Measurements from ENCODE around the gene PCDHA1. TPM values are rescaled to one million over a fixed set of nuclear protein-coding genes. Genes with fewer than 3 reads are reported as not detected.

Gene PCDHA1
- total and polyA plus RNA-seq, 10 donors, result 0.05 TPM; not detected in 9

GRCh38 chr5:141039061-141039460, 253.1 kb downstream of the PCDHA1 start:
- intact Hi-C loops (cut with DNase I; ENCODE audit: low total_unique reads), result no loop called here
- TF ChIP-seq, protein P1, sequence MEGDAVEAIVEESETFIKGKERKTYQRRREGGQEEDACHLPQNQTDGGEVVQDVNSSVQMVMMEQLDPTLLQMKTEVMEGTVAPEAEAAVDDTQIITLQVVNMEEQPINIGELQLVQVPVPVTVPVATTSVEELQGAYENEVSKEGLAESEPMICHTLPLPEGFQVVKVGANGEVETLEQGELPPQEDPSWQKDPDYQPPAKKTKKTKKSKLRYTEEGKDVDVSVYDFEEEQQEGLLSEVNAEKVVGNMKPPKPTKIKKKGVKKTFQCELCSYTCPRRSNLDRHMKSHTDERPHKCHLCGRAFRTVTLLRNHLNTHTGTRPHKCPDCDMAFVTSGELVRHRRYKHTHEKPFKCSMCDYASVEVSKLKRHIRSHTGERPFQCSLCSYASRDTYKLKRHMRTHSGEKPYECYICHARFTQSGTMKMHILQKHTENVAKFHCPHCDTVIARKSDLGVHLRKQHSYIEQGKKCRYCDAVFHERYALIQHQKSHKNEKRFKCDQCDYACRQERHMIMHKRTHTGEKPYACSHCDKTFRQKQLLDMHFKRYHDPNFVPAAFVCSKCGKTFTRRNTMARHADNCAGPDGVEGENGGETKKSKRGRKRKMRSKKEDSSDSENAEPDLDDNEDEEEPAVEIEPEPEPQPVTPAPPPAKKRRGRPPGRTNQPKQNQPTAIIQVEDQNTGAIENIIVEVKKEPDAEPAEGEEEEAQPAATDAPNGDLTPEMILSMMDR (IDR thresholded peaks at IDR 0.05 in 8 of 11, conservative IDR thresholded peaks at IDR 0.05 in 3 of 11), result no peak
- TF ChIP-seq POLR2A (IDR thresholded peaks at IDR 0.05) (no peak), POLR2AphosphoS5 (IDR thresholded peaks at IDR 0.05) (no peak)
- no peak for DNase-seq
- H3K4me1 ChIP-seq, result peaks cover 0 to 15% (median 4%) of the 10 kb centered on the region in 6 donors
- no peak overlapping the region for H3K27ac ChIP-seq
- peaks cover 0 to 11% (median 4%) of the 10 kb centered on the region in 8 donors for H3K9me3 ChIP-seq
- no peak overlapping the region for H3K4me3 ChIP-seq
- peaks cover 0 to 27% (median 0%) of the 10 kb centered on the region in 7 donors for H3K27me3 ChIP-seq (replicated peaks in 1 of 7)
- H3K36me3 ChIP-seq, result no peaks in the 10 kb centered on the region

DNA sequence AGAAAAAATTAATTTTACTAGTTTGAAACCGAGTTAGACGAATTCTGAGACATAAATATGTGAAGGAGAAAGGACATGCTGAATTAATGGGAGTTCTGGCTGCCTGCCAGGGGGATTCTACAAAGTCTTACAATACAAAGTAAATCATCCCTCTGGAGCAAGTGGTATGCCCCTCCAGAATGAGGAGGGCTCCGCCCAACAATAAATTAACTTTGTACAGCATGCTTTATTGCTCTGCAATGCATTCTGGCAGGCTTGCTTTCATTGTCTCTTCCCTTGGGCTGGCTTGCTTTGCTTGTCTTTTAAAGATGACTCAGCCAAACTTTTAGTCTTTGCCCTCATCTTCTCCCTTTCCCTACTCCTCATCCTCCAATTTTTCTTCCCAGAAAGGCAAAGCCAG, 253.6 kb downstream of the PCDHA1 start:
- Histone ChIP-seq H3K4me1 (peaks cover 0 to 15% (median 4%) of the 10 kb centered on the region in 6 donors), H3K27me3 (replicated peaks in 1 of 7) (peaks cover 0 to 32% (median 0%) of the 10 kb centered on the region in 7 donors), H3K9me3 (peaks cover 0 to 11% (median 4%) of the 10 kb centered on the region in 8 donors), H3K27ac (no peak overlapping the region), H3K36me3 (no peaks in the 10 kb centered on the region), H3K4me3 (no peak overlapping the region)
- 53 to 63% (median 62%) methylated on average over 3 of the region's 3 CpGs for WGBS, 5 donors
- DNase-seq, result no peak
- intact Hi-C loops (cut with DNase I; ENCODE audit: low total_unique reads), result no loop called here
- no peak for TF ChIP-seq POLR2A (IDR thresholded peaks at IDR 0.05)
- TF ChIP-seq POLR2AphosphoS5 (IDR thresholded peaks at IDR 0.05), result no peak
- TF ChIP-seq, protein P1 (IDR thresholded peaks at IDR 0.05 in 8 of 11, conservative IDR thresholded peaks at IDR 0.05 in 3 of 11), result no peak

DNA sequence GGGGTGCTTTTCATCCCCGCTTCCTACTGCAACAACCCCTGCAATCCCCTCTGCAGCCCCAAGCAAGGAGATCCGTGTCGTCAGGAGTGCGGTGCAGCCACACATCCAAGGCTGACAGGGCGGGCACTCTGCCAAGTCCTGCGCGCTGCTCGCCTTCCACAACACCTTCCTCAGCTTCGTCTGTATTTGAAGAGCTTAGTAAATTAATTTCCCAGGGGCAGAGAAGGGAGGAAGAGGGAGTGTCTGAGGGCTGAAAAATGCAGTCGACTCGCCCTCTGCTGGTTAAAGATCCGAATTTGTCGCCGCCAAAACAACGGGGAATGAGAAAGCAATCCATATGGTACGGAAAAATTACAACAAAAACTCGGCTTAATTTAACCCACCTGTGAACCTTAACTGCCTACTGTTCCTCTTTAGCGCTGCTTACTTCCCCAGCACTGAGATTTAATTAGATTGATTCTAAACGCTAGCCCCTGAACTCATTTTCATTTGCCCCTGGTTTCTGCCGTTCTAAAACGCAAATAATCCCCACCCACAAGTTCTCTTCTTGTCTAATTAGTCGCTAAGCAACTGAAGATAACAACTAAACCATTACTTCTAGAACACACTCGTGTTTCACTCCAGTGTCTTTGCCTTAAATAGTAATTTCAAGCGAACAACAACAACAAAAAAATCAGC, 254.3 kb downstream of the PCDHA1 start:
- Histone ChIP-seq H3K36me3 (no peaks in the 10 kb centered on the region), H3K27me3 (replicated peaks in 1 of 7) (peaks cover 0 to 37% (median 0%) of the 10 kb centered on the region in 7 donors), H3K9me3 (peaks cover 0 to 11% (median 4%) of the 10 kb centered on the region in 8 donors), H3K4me1 (peaks cover 0 to 15% (median 4%) of the 10 kb centered on the region in 6 donors), H3K27ac (peak overlapping the region in 5 of 8 donors; percentile 41 to 76 (median 63)), H3K4me3 (peak overlapping the region in 7 of 8 donors; percentile 2 to 64 (median 29))
- no peak for DNase-seq
- WGBS, 5 donors, result 9 to 11% (median 10%) methylated on average over 24 of the region's 24 CpGs
- TF ChIP-seq, protein P1 (IDR thresholded peaks at IDR 0.05 in 8 of 11, conservative IDR thresholded peaks at IDR 0.05 in 3 of 11), result peak in 8 of 11 experiments; percentile 13 to 54 (median 48)
- TF ChIP-seq POLR2AphosphoS5 (IDR thresholded peaks at IDR 0.05) (no peak), POLR2A (IDR thresholded peaks at IDR 0.05) (no peak)
- intact Hi-C loops (cut with DNase I; ENCODE audit: low total_unique reads), result no loop called here

DNA sequence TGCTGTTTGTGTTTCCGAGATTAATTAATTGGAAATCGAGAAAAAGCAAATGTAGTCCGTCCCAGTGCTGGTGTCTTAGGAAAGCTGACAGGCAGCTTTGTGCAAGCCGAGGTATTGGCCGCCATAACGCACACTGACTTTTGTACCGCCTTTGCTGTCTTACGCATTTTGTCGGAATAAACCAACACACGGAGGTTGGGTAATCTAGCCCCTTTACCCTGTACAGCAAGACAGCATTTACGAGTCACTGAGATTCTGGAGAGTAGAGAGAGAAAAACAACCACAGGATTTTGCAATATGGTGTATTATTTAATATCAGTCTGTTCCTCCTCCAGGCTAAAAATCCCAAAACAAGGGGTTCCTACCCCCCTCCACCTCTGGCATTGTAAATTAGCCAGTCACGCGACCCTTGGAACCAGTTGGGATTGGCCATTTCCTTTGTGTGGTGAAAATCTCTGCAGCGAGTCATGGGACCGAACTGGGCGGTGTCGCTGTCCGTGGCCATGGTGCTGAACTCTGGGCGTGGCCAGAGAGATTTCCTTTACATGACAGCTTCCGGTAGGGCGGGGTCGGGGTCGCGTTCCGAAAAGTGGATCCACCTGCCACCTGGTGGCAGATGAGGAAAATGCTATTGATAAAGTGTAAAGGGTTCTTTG, 255.0 kb downstream of the PCDHA1 start:
- intact Hi-C loops (cut with DNase I; ENCODE audit: low total_unique reads), result no loop called here
- peaks cover 0 to 11% (median 4%) of the 10 kb centered on the region in 8 donors for H3K9me3 ChIP-seq
- H3K36me3 ChIP-seq, result no peaks in the 10 kb centered on the region
- H3K27me3 ChIP-seq (replicated peaks in 1 of 7), result peaks cover 0 to 43% (median 0%) of the 10 kb centered on the region in 7 donors
- 7 to 15% (median 9%) methylated on average over 25 of the region's 25 CpGs for WGBS, 5 donors
- TF ChIP-seq, protein P1 (IDR thresholded peaks at IDR 0.05 in 8 of 11, conservative IDR thresholded peaks at IDR 0.05 in 3 of 11), result peak in 10 of 11 experiments; percentile 23 to 77 (median 62)
- peak; percentile 13 to 59 (median 20) for TF ChIP-seq POLR2AphosphoS5 (IDR thresholded peaks at IDR 0.05)
- TF ChIP-seq POLR2A (IDR thresholded peaks at IDR 0.05), result no peak
- peak; percentile 78 for DNase-seq
- peaks cover 0 to 15% (median 4%) of the 10 kb centered on the region in 6 donors for H3K4me1 ChIP-seq
- peak overlapping the region in 5 of 8 donors; percentile 41 to 76 (median 63) for H3K27ac ChIP-seq
- peak overlapping the region in 7 of 8 donors; percentile 2 to 64 (median 29) for H3K4me3 ChIP-seq

Data from spleen (tissue), 11 donors.